SH-SY5Y (cell line): ENCODE measurements around the gene CELF1.

Experiments
- GATA2 ChIP-seq: IDR thresholded peaks from 2 replicates; pipeline ENCODE4 v1.6.1; 2011; ENCODE audit warnings: mild to moderate bottlenecking, low read depth, low read length
- GATA3 ChIP-seq: IDR thresholded peaks from 2 replicates; pipeline ENCODE4 v1.6.1; 2011; ENCODE audit warnings: low read depth, mild to moderate bottlenecking, low read length, moderate library complexity

Gene CELF1

DNA sequence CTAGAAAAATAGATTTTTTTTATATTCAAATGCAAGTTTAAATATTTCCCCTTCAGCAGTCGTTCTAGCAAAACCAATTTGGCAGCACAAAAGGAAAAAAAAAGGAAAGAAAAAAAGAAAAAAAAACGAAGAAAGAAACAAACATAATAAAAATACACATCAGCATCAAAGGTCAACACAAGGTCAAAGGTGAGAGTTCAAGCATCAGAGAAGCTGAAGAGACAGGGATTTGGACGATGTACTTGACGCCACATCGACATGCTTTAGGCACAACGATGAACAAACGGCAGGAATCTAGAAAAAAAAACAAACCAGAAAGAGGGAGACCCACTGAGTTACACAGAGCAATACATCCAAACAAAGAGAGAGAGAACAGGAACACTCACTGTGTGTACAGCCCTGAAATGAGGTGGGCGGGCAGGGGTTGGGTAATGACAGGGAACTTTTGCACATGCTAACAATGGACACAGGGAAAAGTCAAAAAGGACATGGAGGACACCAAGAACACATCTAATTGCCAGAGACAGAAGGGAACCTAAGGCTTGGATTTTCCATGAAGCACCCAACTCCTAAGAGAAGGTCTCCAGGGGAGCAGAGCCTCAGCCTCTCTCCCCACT is 84.2 kb downstream of the CELF1 start:
- TF ChIP-seq GATA3 (no peak), GATA2 (no peak)

DNA sequence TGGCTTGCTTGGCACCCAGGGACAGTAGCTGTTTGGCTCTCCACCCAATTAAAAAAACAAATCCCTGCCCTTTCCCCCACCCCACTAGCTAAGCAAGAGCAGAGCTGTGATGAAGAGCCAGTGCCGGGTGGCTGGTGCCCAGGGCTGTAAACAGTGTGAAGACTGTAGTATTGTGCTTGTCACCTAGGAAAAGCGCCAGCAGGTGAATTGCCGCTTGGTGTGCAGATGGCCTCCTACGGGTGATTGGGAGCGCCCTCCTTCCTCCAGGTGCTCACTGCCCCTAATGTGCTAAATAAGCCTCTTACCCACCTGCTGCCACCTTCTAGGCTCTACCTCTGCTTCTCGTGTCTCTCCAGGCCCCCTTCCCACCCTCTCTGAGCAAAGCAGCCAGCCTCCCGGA is 85.6 kb downstream of the CELF1 start:
- TF ChIP-seq GATA3 (no peak), GATA2 (no peak)

DNA sequence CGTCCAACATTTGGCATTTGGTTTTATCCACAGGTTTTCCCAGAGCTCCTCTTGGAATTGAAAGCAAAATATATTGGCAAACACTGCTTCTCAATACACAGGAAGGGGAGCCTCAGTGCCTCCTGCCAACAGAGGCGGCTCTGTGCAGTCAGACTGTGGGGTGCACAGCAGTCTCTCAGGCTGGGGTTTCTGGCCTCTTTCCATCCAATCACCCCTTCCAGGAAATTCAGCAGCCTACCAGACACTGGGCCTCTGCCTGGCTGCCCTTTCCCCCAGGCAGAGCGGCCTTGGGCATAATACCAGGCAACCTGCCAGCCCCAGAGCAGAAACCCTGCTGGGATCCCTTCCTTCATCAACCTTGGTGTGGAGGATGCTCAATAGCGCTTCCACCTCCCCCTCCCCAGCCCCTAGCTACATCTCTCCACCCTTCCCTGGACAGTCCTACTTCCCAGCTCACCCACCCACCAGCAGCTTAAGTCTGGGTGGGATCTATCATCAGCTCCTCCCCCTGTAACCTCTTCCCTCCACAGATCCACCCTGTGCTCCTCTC is 86.2 kb downstream of the CELF1 start:
- TF ChIP-seq GATA3 (no peak), GATA2 (no peak)

DNA sequence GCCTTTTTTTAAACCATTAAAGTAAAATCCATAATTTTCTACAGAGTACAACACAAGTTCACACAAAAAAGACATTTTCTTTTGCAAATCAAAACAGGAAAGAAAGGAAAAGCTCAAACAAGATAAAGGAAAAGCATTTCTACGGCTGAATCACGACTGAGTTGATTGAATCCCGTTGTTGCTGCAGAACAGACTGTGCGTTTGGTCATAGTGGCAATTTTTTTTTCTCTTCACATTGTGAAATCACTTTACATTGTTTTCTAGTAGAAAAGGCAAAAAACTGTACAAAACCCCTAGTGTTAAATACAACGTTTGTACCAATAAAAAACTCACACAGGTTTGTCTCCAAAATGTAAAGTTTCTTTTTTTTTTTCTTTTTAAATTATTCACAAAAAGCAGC is 86.7 kb downstream of the CELF1 start:
- TF ChIP-seq GATA2 (no peak), GATA3 (no peak)

DNA sequence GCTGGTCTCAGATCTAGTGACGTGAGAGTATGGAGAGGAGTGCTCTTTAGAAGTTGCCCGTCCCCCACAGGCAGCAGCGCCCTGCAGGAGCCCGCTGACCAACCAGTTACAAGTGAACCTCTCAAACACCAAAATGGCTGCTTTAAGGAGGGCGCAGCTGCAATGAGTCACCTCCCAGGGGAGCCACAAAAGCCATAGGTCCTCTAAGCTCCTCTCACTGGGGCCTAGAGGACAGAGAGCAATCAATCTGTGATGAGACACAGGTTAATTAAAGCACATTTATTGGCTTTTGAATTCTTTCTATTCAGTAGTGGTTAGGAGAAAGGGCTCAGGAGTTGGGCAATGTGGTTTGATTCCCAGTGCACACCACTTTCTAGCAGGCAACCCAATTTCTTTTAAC is 88.4 kb downstream of the CELF1 start:
- TF ChIP-seq GATA2 (no peak), GATA3 (no peak)

DNA sequence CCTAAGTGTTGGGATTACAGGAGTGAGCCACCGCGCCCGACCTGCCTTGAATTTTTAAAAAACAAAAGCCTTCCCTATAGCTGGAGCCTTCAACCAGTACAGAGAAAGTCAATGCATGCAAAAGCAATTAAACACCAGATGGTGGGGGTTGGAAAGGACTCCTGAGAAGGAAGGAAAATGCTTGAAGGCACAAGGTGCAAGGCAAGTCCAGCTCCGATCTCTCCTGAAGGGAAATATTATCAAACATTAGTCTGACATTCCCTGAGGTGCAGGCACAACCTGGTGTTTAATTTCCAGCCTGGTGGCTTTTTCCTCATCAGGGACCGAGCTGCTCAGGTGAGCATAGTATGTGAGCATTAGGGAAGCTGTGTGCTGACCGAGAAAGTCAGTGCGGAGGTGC is 91.1 kb downstream of the CELF1 start:
- TF ChIP-seq GATA2 (no peak), GATA3 (no peak)

DNA sequence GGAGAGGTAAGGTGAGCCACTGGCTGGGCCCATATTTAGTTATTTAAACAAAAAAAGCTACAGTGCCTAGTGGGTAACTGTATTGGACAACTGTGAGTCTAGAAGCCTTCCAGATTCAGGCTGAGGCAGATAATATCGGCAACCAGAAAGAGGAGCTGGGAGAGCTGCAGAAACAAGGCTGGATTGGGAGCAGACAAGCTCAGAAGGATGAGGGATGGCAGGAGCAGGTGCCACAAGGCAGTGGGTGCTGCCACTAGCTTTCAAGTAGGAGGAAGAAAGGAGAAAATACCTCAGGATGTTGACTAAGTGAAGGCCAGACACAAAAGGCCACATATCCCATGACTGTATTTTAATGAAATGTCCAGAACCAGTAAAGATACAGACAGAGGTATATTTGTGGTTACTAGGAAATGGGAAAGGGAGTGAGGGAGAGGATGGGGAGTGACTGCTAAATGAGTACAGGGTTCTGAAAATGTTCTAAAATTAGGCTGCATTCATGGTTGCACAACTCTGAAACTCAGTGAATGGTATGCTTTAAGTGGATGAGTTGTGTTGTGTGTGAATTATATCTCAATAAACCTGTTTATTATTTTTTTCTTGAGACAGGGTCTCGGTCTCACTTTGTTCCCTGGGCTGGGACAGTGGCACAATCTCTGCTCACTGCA is 92.2 kb downstream of the CELF1 start:
- TF ChIP-seq GATA2: no peak
- no peak for TF ChIP-seq GATA3

DNA sequence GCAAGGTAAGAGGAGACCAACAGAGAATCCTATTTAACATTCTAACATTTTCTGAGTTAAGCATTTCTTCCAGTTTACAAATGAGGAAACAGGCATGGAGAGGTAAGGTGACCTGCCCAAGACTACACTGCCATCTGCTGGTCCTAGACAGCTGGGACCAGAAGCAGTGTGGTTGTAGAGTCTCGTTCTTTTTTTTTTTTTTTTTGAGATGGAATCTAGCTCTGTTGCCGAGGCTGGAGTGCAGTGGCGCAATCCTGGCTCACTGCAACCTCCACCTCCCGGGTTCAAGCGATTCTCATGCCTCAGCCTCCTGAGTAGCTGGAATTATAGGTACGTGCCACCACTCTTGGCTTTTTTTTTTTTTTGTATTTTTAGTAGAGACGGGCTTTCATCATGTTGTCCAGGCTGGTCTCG is 98.7 kb downstream of the CELF1 start:
- TF ChIP-seq GATA2: peak; percentile 20; the same call in 1 of the 2 replicates

DNA sequence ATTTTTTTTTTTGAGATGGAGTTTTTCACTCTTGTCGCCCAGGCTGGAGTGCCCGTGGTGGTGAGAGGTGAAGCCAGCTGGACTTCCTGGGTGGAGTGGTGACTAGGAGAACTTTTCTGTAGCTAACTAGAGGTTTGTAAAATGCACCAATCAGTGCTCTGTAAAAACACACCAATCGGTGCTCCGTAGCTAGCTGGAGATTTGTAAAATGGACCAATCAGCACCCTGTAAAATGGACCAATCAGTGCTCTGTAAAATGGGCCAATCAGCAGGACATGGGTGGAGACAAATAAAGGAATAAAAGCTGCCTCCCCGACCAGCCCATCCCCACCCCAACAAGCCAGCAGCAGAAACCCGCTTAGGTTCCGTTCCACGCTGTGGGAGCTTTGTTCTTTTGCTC is 99.6 kb downstream of the CELF1 start:
- TF ChIP-seq GATA2 (no peak), GATA3 (no peak)

DNA sequence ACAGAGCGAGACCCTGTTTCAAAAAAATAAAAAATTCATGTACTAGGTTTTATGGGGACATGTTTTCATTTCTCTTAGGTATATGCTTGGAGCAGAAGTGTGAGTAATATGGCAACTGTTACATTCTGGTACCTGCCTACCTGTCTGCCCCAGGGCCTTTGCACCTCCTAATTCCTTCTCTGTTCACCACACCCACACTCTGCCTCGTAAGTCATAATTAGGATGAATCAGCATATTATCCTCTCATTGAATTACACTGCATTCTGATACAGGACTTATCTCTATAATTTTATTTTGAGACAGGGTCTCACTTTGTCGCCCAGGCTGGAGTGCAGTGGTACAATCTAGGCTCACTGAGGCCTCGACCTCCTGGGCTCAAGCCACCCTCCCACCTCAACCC is 100.9 kb downstream of the CELF1 start:
- TF ChIP-seq GATA3 (no peak), GATA2 (no peak)

DNA sequence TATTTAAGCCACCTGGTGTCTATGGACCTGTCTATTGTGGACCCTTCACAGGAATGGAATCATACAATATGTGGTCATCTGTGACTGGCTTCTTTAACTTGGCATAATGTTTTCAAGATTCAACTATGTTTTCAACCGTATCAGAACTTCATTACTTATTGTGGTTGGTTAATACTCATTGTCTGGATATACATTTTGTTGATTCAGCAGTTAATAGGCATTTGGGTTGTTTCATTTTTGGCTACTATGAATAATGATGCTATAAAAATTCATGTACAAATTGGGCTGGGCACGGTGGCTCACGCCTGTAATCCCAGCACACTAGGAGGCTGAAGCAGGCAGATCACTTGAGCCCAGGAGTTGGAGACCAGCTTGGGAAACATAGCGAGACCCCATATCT is 101.5 kb downstream of the CELF1 start:
- TF ChIP-seq GATA2 (no peak), GATA3 (no peak)

DNA sequence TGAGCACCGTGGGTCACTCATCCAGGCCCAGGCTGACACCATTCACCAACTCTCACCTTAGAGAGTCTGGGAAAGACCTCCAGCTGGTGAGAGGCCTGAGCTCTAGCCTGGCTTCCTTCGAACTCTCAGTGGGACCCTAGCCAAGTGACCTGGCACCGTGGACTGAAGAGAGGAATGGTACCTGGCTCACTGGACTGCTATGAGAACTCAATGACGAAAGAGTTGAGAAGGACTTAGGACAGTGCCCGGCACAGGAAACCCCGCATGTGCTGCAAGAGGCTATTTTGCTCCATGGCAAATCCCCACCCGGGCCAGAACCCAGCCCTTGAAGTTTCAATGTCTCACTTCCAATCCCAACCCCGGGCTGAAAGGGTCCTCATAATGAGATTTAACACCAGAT is 103.4 kb downstream of the CELF1 start:
- TF ChIP-seq GATA3 (no peak), GATA2 (no peak)

DNA sequence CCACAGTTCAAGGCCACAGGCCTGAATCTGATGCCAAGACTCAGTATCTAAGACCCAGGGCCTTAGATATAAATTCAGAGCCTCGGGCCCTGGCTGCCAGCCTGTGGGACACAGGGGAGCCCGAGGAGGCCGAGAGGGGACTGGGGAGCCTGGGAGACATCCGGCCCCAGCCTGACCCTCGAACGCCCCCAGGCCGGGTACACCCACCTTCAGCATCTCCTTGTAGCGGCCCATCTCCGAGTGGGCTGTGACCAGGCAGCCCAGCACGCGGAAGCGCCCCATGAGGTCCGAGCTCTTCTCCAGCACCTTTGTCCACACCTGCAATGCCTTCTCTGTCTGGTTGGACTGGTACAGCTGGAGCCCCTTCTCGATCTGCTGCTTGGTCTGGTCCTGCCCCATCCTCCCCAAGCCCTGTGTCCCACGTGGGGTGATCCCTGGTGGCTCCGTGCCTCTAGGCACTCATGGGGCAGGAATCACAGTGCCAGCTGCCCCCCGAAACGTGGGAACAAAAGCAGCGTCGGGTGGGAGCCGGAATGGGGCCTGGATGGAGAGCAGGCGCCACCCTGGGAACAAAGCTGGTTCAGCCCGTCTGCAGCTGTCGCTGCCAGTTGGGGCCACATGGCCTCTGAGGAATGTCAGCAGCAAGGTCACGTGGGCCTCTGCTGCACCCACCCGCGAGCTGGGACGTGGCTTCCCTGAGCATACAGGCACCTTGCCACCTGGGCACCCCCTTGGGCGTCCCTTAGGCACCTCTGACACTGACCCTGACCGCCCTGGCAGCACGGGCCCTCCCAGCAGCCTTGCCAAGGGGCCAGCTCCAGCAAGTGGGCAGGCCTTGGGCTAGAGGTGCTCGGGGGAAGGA is 104.1 kb downstream of the CELF1 start, which contains the start of gene RAPSN:
TSS of gene RAPSN (minus strand) at position 571 of the 862 bp plus-strand sequence. CDS start at position 399, 172 bp downstream.
- TF ChIP-seq GATA3: no peak
- no peak for TF ChIP-seq GATA2

DNA sequence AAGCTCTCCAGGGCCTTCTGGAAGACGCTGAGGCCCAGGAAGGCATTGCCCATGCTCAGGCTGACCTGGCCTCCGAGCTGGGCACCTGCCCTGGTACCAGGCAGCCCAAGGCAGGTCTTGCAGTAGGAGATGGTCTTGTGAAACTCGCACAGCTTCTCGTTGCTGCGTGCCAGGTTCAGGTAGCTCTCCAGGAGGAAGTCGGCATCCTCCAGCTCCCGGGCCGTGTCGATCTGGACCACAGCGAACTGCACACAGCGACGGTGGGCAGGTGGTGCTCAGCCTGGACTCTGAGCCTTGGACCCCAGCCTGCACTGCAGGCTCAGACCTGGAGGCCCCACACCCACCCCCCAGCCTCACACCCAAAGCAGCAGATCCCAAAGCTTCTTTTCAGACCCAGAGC is 105.0 kb downstream of the CELF1 start:
- TF ChIP-seq GATA2 (no peak), GATA3 (no peak)

DNA sequence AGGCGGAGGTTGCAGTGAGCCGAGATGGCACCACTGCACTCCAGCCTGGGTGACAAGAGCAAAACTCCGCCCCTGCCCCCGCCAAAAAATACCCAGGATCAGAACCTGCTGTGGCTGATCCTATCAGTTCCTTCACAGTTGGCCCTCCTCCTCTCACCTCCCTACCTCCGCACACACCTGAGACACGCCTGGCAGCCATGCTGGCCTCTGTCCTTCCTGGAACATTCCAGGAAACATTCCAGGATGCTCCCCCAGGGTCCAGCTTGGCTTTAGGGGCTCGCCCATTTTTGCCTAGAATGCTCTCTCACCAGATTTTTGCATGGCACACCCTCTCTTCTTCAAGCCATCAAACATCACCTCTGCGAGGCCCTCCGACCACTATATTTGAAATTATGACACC is 106.1 kb downstream of the CELF1 start:
- TF ChIP-seq GATA2 (no peak), GATA3 (no peak)
